IPS-NIHi7 (cell line): ENCODE results near the gene CRTC2.

ENCODE experiments used
- DNase-seq: peaks from one replicate; pipeline ENCODE4 v3.0.0; 2012; ENCODE audit warnings: mixed read lengths; ENCODE audit errors: extremely low spot score

The CRTC2 gene

GRCh38 chr1:153946622-153947241 lies 11.7 kb downstream of the CRTC2 start, which contains the start of gene DENND4B:
TSS of gene DENND4B (minus strand) at chr1:153946718. CDS start at chr1:153944374, 2,344 bp downstream.
- peak; percentile 99 for DNase-seq

GRCh38 chr1:153945795-153946621 lies 12.4 kb downstream of the CRTC2 start:
- DNase-seq: peak; percentile 69

- no peak for DNase-seq
Observed at GRCh38 chr1:153945131-153945794, 13.1 kb downstream of the CRTC2 start.

GRCh38 chr1:153944827-153945117 lies 13.6 kb downstream of the CRTC2 start:
- DNase-seq: no peak

GRCh38 chr1:153944005-153944826 lies 14.2 kb downstream of the CRTC2 start:
- no peak for DNase-seq

- no peak for DNase-seq
Observed at GRCh38 chr1:153942766-153943549, 15.5 kb downstream of the CRTC2 start.

GRCh38 chr1:153941826-153942725 lies 16.3 kb downstream of the CRTC2 start:
- no peak for DNase-seq

GRCh38 chr1:153940756-153941155 lies 17.7 kb downstream of the CRTC2 start:
- no peak for DNase-seq

- DNase-seq: no peak
Observed at GRCh38 chr1:153939476-153939875, 18.9 kb downstream of the CRTC2 start.

GRCh38 chr1:153938996-153939395 lies 19.4 kb downstream of the CRTC2 start:
- no peak for DNase-seq

- DNase-seq: no peak
Observed at GRCh38 chr1:153937331-153937730, 21.1 kb downstream of the CRTC2 start.

GRCh38 chr1:153936011-153936802 lies 22.2 kb downstream of the CRTC2 start:
- no peak for DNase-seq

GRCh38 chr1:153934746-153935145 lies 23.7 kb downstream of the CRTC2 start:
- no peak for DNase-seq

- DNase-seq: no peak
Observed at GRCh38 chr1:153933955-153934354, 24.5 kb downstream of the CRTC2 start.

GRCh38 chr1:153933430-153933829 lies 25.0 kb downstream of the CRTC2 start:
- no peak for DNase-seq

- no peak for DNase-seq
Observed at GRCh38 chr1:153932156-153933131, 26.0 kb downstream of the CRTC2 start.

GRCh38 chr1:153929981-153930948 lies 28.1 kb downstream of the CRTC2 start:
- DNase-seq: no peak
